Glutamatergic neuron (in vitro differentiated cells): ENCODE data around the gene TEKTIP1. TPM values are rescaled to one million over a fixed set of nuclear protein-coding genes. Genes with fewer than 3 reads are reported as not detected.
A peak's percentile ranks its signal among the peaks of the same experiment; 100 is the strongest.

Source experiments
- DNase-seq: peaks from one replicate; pipeline ENCODE4 v3.0.0; 2022
- H3K27ac Mint-ChIP-seq: one replicate; pipeline ENCODE4 v1.8.0; 2020; ENCODE audit warnings: mild to moderate bottlenecking, mixed read lengths, inconsistent platforms; ENCODE audit not compliant: unreplicated experiment
- H3K27me3 Mint-ChIP-seq: one replicate; pipeline ENCODE4 v1.8.0; 2020; ENCODE audit warnings: mild to moderate bottlenecking, moderate library complexity, mixed read lengths, inconsistent platforms; ENCODE audit not compliant: unreplicated experiment
- H3K36me3 Mint-ChIP-seq: one replicate; pipeline ENCODE4 v1.8.0; 2020; ENCODE audit warnings: mild to moderate bottlenecking, mixed read lengths, inconsistent platforms; ENCODE audit not compliant: unreplicated experiment
- H3K4me1 Mint-ChIP-seq: one replicate; pipeline ENCODE4 v1.8.0; 2020; ENCODE audit warnings: mild to moderate bottlenecking, low read depth, mixed read lengths, inconsistent platforms; ENCODE audit not compliant: unreplicated experiment
- H3K4me3 Mint-ChIP-seq: one replicate; pipeline ENCODE4 v1.8.0; 2020; ENCODE audit warnings: mild to moderate bottlenecking, mixed read lengths, inconsistent platforms; ENCODE audit not compliant: unreplicated experiment
- H3K9me3 Mint-ChIP-seq: one replicate; pipeline ENCODE4 v1.8.0; 2020; ENCODE audit warnings: mild to moderate bottlenecking, moderate library complexity, mixed read lengths, inconsistent platforms; ENCODE audit not compliant: unreplicated experiment
- total RNA-seq: library from RNA; stranded (reverse); fragmentation: NEBNext Ultra II Directional; extraction: Animal tissue kit (Norgen Biotek cat#: 25700); gene quantifications from one replicate; pipeline ENCODE4 v1.2.1, GENCODE V29; 2021; ENCODE audit not compliant: unreplicated experiment
- TF ChIP-seq, protein P1 (sequence below): fragments of 200-600 bp; sonication (generic); IDR thresholded peaks from one replicate; pipeline ENCODE4 v1.5.0; 2021; ENCODE audit not compliant: partially characterized antibody, unreplicated experiment

The TEKTIP1 gene
- total RNA-seq, 1 donor from 2014 or later: 2.5 TPM

DNA sequence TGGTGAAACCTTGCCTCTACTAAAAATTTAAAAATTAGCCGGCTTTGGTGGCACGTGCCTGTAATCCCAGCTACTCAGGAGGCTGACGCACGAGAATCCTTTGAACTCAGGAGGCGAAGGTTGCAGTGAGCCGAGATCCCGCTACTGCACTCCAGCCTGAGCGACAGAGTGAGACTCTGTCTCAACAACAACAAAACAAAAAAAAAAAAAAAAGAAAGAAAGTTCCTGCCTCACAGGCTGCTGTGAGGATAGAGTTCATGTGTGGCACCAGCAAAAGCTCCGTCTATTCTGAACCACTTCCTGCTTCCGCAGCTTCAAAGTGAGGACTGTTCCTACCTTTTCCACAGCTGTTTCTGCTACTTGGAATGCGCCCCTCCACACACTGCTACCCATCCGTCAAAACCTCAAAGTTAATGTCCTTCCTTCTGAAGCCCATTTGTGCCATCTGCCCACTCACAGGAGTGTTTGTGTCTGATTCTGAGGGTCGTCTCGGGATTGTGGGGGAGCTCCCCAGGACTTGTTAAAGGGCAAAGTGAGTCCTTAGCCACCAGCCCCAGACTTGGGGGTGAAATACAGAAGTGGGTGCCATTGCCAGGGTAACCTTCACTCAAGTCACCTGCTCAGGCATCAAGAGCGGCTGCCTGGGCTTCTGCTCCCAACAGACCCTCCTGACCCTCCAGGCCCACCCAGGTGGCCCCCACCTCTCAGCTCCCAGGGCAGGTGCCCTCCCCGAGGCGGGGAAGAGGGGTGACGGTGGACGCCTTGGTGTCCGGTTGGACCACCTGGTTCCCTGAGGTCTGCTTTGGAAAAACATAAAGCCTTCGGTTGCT is 15.5 kb downstream of the TEKTIP1 start:
- Mint-ChIP-seq H3K27me3 (peaks cover 14% of the 10 kb centered on the region), H3K4me3 (no peak overlapping the region), H3K9me3 (peaks cover 5% of the 10 kb centered on the region), H3K4me1 (peaks cover 10% of the 10 kb centered on the region), H3K36me3 (no peaks in the 10 kb centered on the region), H3K27ac (no peak overlapping the region)
- DNase-seq: no peak
- TF ChIP-seq, protein P1, sequence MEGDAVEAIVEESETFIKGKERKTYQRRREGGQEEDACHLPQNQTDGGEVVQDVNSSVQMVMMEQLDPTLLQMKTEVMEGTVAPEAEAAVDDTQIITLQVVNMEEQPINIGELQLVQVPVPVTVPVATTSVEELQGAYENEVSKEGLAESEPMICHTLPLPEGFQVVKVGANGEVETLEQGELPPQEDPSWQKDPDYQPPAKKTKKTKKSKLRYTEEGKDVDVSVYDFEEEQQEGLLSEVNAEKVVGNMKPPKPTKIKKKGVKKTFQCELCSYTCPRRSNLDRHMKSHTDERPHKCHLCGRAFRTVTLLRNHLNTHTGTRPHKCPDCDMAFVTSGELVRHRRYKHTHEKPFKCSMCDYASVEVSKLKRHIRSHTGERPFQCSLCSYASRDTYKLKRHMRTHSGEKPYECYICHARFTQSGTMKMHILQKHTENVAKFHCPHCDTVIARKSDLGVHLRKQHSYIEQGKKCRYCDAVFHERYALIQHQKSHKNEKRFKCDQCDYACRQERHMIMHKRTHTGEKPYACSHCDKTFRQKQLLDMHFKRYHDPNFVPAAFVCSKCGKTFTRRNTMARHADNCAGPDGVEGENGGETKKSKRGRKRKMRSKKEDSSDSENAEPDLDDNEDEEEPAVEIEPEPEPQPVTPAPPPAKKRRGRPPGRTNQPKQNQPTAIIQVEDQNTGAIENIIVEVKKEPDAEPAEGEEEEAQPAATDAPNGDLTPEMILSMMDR: no peak

DNA sequence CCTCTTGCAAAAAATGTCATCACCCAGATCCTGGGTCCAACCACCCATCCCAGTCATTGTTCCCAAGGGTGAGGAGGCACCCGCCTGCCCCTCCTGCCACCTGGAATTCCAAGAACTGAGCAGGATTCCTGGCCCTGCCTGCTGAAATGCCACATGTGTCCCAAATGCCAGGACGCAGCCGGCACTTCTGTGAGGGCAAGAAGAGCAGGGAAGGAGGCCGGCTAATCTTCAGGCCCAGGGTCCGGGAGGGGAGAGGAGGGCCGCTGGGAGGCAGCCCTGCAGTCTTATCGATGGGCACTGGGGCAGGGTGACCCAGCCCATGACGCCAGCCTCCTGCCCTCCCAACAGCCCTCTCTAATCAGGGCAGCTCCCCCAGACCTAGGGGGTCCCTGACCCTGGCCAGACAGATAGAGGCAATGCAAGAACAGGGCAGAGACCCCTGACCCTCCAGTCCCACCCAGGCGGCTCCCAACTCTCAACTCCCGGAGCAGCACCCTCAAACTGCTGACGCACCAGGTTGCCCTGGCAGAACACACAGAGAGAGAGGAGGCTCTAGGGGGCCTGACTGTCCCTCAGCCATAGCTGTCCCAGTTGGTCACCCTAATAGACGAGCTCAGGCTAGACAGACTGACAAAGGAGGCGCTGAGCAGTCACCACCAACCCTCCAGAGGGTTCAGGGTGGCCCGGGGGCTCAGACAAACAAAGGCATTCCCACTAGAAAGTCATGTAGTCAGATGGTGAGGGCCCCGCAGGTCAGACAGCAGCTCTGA is 16.9 kb downstream of the TEKTIP1 start:
- peak overlapping the region; percentile 86 for H3K27ac Mint-ChIP-seq
- H3K9me3 Mint-ChIP-seq: peaks cover 5% of the 10 kb centered on the region
- peaks cover 14% of the 10 kb centered on the region for H3K27me3 Mint-ChIP-seq
- DNase-seq: no peak
- no peaks in the 10 kb centered on the region for H3K36me3 Mint-ChIP-seq
- H3K4me1 Mint-ChIP-seq: peaks cover 10% of the 10 kb centered on the region
- peak overlapping the region; percentile 94 for H3K4me3 Mint-ChIP-seq
- TF ChIP-seq, protein P1: no peak

DNA sequence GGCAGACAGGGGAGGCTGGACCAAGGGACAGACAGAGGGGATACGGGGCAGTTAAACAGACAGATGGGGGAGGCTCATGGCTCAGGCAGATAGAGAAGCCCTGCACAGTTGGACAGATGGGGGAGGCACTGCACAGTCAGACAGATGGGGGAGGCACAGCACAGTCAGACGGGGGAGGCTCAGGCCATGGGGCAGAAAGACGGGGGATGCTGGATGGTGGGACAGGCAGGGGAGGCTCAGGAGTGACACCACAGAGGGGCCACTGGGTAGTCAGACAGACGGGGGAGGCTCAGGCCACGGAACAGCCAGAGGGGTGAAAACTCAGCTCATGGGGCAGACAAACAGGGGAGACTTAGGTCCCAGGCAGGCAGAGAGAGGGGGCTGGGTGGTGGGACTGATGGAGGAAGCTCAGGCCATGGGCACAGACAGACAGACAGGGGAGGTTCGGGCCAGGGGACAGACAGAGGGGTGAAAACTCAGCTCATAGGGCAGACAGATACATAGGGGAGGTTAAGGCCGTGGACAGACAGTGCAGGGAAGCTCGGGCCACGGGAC is 17.5 kb downstream of the TEKTIP1 start:
- Mint-ChIP-seq H3K4me3 (peak overlapping the region; percentile 94), H3K9me3 (peaks cover 5% of the 10 kb centered on the region), H3K36me3 (no peaks in the 10 kb centered on the region), H3K27me3 (peaks cover 14% of the 10 kb centered on the region), H3K27ac (peak overlapping the region; percentile 86), H3K4me1 (peaks cover 10% of the 10 kb centered on the region)
- DNase-seq: no peak
- TF ChIP-seq, protein P1: no peak

DNA sequence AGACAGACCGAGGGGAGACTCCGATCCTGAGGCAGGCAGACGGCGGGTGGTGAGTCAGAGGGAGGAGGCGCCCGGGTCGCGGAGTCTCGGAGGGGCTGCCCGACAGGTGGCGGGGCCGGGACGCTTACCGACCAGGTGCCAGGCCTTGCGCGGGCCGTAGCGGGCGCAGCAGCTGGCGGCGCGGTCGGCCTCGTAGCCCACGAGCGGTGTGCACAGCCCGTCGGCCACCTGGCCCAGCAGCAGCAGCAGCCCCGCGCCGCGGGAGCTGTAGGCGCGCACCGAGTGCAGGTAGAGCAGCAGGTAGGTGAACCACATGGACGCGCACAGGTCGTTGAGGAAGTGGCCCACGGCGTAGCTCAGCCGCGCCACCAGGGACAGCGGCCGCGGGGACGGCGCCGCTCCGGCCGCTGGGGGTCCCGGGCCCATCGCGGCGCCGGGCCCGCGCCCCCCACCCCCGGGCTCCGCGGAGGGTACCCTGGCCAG is 18.0 kb downstream of the TEKTIP1 start:
- H3K36me3 Mint-ChIP-seq: no peaks in the 10 kb centered on the region
- TF ChIP-seq, protein P1: no peak
- H3K9me3 Mint-ChIP-seq: peaks cover 5% of the 10 kb centered on the region
- peak overlapping the region; percentile 86 for H3K27ac Mint-ChIP-seq
- peaks cover 10% of the 10 kb centered on the region for H3K4me1 Mint-ChIP-seq
- peaks cover 14% of the 10 kb centered on the region for H3K27me3 Mint-ChIP-seq
- DNase-seq: peak; percentile 68
- peak overlapping the region; percentile 94 for H3K4me3 Mint-ChIP-seq
